AG04450 (cell line): ENCODE results near the gene LMAN1L. TPM values are rescaled to one million over a fixed set of nuclear protein-coding genes. Genes with fewer than 3 reads are reported as not detected.

Experiments used
- CTCF ChIA-PET: fragments of 300-600, 350-600 bp; formaldehyde crosslinking; extraction: SDS; loops from one replicate; lab custom pipeline; 2022; ENCODE audit warnings: antibody characterized with exemption, inconsistent platforms; lab: Charles Lee
- POLR2A ChIA-PET: fragments of 350-600 bp; formaldehyde crosslinking; extraction: SDS; loops from one replicate; lab custom pipeline; 2021; ENCODE audit warnings: antibody characterized with exemption, inconsistent platforms; lab: Yijun Ruan, JAX
- DNase-seq: peaks from one replicate; pipeline ENCODE4 v3.0.0-alpha.2; 2011; ENCODE audit warnings: low read depth, low spot score
- H3K27ac ChIP-seq: one replicate; pipeline ENCODE4 v1.5.1; 2012; ENCODE audit warnings: low read depth, low read length, control low read depth
- H3K27me3 ChIP-seq: one replicate; pipeline ENCODE4 v1.6.0; 2012; ENCODE audit warnings: low read length; ENCODE audit not compliant: control insufficient read depth, insufficient read depth
- H3K4me3 ChIP-seq: 2 replicates; pipeline ENCODE4 v1.5.1; 2011; ENCODE audit warnings: mild to moderate bottlenecking, low read depth, low read length, control low read depth
- H3K9me3 ChIP-seq: 2 replicates; pipeline ENCODE4 v1.5.1; 2012; ENCODE audit warnings: low read length; ENCODE audit not compliant: control insufficient read depth, insufficient read depth
- CTCF ChIP-seq: IDR thresholded peaks from 2 replicates; pipeline ENCODE4 v1.5.1; 2011; ENCODE audit warnings: low read depth, low read length, control low read depth, inconsistent platforms
- polyA plus RNA-seq: library from polyadenylated mRNA; depleted of rRNA; stranded (reverse); fragments of >200 nt; gene quantifications from 2 replicates; pipeline ENCODE4 v1.2.3, GENCODE V29; 2011

The LMAN1L gene
- polyA plus RNA-seq, 1 experiment: not detected

- POLR2A ChIA-PET: no interaction called here
These were observed 27.1 kb downstream of the LMAN1L start for GRCh38 chr15:74839526-74840395.

GRCh38 chr15:74840851-74841775 lies 28.5 kb downstream of the LMAN1L start:
- H3K27ac ChIP-seq: no peak overlapping the region
- no peaks in the 10 kb centered on the region for H3K27me3 ChIP-seq
- TF ChIP-seq CTCF: no peak
- no peak overlapping the region for H3K4me3 ChIP-seq
- no peaks in the 10 kb centered on the region for H3K9me3 ChIP-seq
- ChIA-PET POLR2A (no interaction called here), CTCF (interaction anchor here (0.6 to 2.7 kb wide), 5 partner anchors 28 to 72 kb away, joined by 3 to 13 read pairs (median 3); no protein-coding TSS in a partner anchor)
- no peak for DNase-seq

More at GRCh38 chr15:74839526-74840395, 27.1 kb downstream of the LMAN1L start:
- TF ChIP-seq CTCF: 0 out of 2 replicates have a peak, but pooled peaks have one; percentile 8
- Histone ChIP-seq H3K9me3 (no peaks in the 10 kb centered on the region), H3K4me3 (no peak overlapping the region), H3K27me3 (no peaks in the 10 kb centered on the region), H3K27ac (no peak overlapping the region)
- DNase-seq: no peak
- CTCF ChIA-PET: interaction anchor here (1.2 kb wide), 1 partner anchor 70 kb away, joined by 3 read pairs; no protein-coding TSS in a partner anchor

GRCh38 chr15:74841891-74842373 lies 29.3 kb downstream of the LMAN1L start:
- DNase-seq: no peak
- no peaks in the 10 kb centered on the region for H3K27me3 ChIP-seq
- H3K9me3 ChIP-seq: no peaks in the 10 kb centered on the region
- no peak overlapping the region for H3K27ac ChIP-seq
- ChIA-PET POLR2A (no interaction called here), CTCF (interaction anchor here (0.6 to 2.7 kb wide), 5 partner anchors 27 to 211 kb away, joined by 3 to 13 read pairs (median 3); no protein-coding TSS in a partner anchor)
- TF ChIP-seq CTCF: no peak
- peak overlapping the region; percentile 79 for H3K4me3 ChIP-seq

- Histone ChIP-seq H3K27ac (peak within 1 kb of the TSS; percentile 77), H3K27me3 (no peaks in the 10 kb centered on the region), H3K9me3 (no peaks in the 10 kb centered on the region), H3K4me3 (peak within 1 kb of the TSS; percentile 79)
- DNase-seq: peak; percentile 47
- CTCF ChIA-PET: interaction anchor here (0.5 to 2.7 kb wide), 6 partner anchors 12 to 211 kb away, joined by 3 to 13 read pairs (median 3); no protein-coding TSS in a partner anchor
- TF ChIP-seq CTCF: peak; percentile 48
- POLR2A ChIA-PET: no interaction called here
These were observed 30.2 kb downstream of the LMAN1L start, which contains the start of gene ULK3 for GRCh38 chr15:74842581-74843444. Gene ULK3, minus strand, starts transcription at chr15:74843156. Its CDS starts 51 bp downstream, at chr15:74843105.
